ENCODE results near the gene UBE4A.
"Not testable (repeated sequence)": the region's sequence is repeated elsewhere in the genome, so short reads cannot be mapped to it uniquely, and the experiment has no call there.

UBE4A gene

DNA sequence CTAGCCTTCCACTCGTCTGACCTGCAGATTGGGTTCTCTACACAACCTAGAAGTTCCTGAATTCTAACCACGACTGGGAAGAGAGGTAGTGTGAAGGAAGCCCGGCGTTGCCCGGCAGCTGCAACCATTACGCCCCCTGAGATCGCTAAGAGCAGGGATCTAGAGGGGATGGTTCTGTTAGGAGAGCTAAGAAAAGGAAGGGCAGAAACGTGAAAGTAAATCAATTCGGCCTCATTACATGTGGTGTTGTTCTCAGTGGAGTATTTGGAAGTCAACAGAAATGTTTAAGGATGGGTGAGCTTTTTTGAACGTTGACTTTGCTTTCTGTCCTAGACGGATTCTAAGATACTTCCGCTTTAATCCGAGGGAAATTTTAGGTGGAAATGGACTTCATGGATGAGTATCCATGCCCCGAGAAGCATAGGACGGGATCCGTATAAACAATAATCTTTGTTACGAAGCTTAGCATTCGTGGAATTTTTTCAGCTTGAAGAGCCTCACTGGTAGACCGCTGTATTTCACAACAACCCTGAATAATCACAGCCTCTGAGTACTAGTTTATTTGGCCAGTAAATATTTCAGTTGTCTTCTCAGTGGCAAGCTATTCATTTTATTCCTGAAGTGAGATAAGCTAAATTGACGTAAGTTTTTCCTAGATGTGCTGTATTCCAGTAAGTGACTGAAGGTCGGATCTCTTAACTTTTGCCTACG, 42.6 kb downstream of the UBE4A start:
- no peak for DNase-seq

DNA sequence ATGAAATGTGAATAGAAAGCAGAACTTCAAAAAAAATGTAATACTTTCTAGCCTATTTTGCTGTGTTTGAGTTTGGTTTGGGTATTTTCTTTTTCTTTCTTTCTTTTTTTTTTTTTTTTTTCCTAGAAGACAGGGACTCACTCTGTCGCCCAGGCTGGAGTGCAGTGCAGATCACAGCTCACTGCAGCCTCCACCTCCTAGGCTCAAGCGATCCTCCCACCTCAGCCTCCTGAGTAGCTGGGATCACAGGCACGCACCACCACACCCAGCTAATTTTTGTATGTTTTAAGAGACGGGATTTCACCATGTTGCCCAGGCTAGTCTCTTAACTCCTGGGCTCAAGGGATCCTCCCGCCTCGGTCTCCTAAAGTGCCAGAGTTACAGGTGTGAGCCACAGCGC, 43.2 kb downstream of the UBE4A start:
- not testable (repeated sequence) for DNase-seq

DNA sequence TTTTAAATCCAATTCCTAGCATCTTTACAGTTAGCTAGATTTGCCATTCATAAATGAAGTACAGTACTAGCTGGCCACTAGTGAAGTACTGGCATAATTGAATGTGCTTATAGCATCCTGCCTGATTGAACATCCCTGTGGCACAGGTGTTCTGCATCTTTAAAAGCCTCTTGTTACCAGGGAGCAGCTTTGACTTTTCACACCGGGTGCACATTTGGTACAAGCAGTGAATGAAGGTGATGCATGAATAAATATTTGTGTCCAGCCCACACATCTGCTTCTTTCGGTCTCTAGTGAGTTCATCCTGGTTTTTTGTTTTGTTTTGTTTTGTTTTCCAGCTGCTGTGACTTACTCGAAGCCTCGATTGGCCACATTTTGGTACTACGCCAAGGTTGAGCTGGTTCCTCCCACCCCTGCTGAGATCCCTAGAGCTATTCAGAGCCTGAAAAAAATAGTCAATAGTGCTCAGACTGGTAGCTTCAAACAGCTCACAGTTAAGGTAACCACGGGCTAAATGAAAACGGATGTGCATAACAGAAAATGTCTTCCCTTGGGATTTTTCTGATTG, 47.3 kb downstream of the UBE4A start:
- DNase-seq, result no peak

GRCh38 chr11:118410055-118410745, 50.8 kb downstream of the UBE4A start:
- no peak for DNase-seq

GRCh38 chr11:118411530-118411929, 52.1 kb downstream of the UBE4A start:
- no peak for DNase-seq

DNA sequence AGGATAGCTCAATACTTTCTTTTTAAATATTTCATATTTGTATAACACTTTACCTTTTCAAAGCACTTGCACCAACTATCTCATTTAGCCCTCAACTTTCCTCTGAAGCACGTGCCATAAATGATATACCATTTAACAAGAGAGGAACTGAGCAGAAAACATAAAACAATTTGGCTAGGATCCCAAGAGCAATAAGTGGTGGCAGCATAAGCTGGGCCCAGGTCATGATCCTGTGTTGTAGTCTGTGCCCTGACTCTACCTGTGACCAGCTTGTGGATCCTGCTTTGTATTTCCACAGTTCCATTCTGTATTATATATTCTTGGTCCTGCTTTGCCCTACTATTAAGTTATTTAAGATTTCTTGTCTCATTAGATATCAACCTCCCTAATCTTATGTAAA, 53.5 kb downstream of the UBE4A start:
- no peak for DNase-seq

GRCh38 chr11:118415062-118415738, 55.8 kb downstream of the UBE4A start:
- no peak for DNase-seq

DNA sequence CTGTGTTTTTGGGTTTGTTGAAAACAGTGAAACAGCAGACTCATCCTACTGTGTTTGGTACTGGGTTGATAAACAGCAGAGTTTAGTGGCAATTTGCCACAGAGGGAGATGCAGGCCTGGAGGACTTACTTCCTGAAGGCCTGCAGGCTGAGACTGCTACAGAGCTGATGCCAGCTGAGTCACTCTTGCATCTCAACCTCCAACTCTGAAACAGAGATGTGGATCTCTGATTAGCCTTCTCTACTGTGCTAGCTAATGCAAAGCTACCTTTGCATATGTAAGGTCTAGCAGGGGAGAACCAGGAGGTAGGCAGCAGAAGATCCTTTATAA, 56.3 kb downstream of the UBE4A start:
- DNase-seq, result no peak

DNA sequence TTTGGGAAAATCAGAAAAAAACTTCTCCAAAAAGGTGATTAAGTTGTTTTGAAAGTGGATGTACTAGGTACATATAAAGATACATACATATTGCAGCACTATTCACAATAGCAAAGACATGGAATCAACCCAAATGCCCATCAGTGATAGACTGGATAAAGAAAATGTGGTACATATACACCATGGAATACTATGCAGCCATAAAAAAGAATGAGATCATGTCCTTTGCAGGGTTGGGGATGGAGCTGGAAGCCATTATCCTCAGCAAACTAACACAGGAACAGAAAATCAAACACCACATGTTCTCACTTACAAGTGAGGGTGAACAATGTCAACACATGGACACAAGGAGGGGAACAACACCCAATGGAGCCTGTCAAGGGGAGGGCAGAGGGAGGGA, 57.5 kb downstream of the UBE4A start:
- not testable (repeated sequence) for DNase-seq

DNA sequence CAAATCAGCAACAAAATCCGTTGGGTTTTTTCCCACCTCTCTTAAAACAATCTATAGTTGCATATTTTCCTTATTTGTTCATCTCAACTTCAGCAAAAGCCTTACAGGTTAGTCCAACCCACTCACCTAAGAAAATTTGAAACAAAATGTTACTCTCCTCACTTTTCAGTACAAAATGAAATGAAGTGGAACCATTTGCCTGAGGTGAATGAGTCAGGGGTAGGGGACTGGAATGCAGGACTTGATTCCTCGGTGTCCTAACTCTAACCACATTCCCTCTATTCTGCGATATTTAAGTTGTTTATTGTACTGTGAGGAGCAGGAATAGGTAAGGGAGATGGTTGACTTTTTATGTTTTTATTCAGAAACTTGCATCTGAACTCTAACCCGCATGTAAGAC, 58.4 kb downstream of the UBE4A start:
- no peak for DNase-seq

DNA sequence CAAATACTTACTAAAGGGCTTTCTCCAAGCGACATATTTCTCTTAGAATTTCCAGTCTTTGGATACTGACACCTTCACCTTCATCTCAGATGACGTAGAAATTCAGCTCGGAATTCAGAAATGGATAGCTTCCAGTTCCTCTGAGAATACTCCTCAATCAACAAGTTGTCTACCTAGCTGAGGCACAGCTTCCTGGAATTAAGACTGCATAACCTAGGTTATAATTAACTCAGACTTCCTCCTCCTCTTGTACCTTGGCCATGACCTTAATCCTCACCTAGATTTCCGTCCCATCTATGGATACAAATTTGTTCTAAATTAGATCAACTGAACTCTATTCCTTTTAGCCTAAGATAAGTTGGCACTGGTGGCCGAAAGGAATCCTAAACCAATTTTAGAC, 59.4 kb downstream of the UBE4A start:
- DNase-seq, result no peak

GRCh38 chr11:118427707-118428106, 68.3 kb downstream of the UBE4A start:
- DNase-seq, result no peak

GRCh38 chr11:118430956-118431355, 71.6 kb downstream of the UBE4A start:
- no peak for DNase-seq

DNA sequence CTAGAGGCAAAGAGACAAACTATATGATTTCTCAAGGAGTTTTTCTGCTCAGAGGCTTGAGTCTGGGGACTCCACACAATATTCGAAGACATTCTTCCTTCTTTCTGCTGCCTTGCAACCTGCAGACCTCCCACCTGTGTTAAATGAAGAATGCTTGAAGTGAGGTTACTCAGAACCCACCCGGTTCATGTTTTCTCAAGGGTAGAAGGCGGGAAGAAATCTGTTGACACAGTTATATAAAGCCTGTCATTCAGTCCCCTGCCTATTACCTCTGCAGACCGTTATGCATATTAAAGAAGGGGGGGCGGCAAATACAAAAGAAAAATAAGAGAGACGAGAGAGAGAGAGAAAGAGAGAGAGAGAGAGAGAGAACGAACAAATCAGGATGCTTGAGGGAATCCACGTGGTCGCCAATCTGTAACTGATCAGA, 74.7 kb downstream of the UBE4A start:
- no peak for DNase-seq

GRCh38 chr11:118434553-118435289, 75.3 kb downstream of the UBE4A start:
- peak; percentile 25 for DNase-seq

DNA sequence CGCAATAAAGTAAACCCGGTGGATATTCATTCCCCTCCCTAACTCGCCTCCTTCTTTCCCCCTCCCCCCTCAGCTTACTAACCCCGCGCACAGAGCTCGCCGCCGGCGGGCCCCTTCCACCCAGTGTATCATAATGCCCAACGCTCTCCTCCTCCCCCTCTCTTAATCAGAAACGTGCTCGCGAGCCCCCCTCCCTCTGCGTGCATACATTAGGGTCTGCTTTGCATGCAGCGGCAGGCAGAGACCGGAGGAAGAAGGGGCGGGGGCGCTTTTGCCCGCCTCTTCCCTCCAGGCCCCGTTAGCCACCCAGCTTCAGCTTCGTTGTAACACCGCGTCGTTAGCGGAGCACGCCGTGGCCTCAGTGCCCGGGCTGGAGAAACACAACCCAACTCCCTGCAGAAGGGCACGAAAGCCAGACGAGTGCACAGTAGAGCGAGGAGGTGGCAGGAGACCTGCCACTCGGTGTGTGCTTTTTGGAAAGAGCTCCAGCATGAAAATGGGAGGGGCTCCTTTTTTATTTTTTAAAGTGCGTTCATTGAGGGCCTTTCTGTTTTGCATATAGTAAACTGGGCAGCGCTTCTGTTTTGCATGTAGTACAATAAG, 76.0 kb downstream of the UBE4A start:
- DNase-seq, result peak; percentile 57

GRCh38 chr11:118435893-118436624, 76.7 kb downstream of the UBE4A start, which contains the start of gene KMT2A:
KMT2A (plus strand) TSS chr11:118436492; CDS start chr11:118436513, 21 bp downstream.
- DNase-seq, result peak; percentile 97

- no peak for DNase-seq
Measured at GRCh38 chr11:118436639-118437207, 77.3 kb downstream of the UBE4A start.

DNA sequence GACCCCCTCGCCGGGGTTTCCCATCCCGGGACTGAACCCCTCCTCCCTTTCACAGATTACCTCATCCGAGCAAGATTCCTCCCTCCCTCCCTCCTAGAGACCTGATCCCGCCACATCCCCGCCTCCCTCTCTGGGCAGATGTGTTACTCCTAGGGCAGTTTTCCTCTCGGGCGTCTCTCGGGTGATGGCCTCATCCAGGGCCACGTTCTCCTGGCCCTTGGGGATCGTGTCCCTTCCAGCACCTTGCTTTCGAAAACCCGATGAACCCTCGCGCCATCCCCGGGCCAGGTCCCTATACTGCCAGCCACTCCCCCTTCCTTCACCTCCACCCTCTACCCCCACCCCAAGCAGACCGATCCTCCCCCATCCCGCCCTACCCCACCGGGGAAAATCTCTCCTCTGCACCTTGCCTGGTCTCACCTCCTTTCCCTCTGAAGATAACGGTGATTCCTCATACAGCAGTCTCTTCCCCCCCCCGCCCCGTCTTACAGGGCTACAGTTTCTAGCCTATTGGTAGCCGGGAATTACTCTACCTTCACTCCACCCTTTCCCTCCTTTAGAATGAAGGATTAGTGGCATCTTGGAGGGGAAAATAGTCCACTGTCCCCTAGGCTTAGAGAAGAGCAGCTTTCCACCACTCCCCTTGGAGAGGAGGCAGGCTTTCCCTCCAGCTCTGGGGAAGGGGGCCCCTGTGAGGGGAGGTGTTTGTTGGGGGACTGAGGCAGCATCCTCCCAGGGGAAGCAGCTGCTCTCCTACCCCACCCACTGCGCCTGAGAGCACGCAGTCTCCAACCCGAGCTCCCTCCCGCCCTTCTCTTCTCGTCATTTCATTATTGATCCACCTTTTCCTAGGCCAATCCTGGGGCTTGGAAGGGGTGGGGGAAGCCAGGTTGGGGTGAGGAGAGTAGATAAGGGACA, 78.1 kb downstream of the UBE4A start:
- DNase-seq, result peak; percentile 33

DNA sequence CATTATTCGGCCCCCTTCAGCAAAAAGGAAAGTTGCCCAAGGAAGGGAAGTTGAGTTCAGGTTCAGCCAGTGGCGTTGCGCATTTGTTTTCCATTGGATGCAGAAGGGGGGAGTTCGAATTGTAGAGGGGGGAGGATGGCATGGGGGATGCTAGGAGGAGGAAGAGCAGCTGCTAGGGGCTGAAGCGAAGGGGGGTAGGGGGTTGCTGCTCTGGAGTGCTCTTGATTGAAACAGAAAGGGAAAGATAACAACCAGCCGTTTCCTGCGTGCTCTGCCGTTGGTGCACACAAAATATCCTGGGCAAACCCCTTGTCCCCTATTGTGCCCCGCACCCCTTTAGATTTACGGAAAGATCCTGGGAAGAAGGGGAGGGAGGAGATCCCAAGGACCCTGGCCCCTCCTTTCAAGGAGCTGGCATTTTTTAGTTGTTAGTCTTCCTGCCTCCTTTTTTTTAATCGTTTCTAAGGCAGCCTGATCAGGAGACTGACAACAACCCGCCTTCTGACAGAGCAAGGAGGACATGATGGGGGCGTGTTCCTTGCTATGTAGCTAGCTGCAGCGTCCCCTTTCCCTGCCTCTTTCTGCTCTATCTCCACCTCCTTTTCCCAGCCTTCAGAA, 79.0 kb downstream of the UBE4A start:
- DNase-seq, result peak; percentile 28

Measured in stimulated activated CD4-positive, alpha-beta T cell treated with anti-CD3 and anti-CD28 coated beads, Interleukin-12 subunit alpha, Interleukin-12 subunit beta, amount 100 ng/mL, for 4 hours (primary cell).